Ascending aorta (tissue), 2 donors: Measurements from ENCODE around the gene TTF1. TPM values are rescaled to one million over a fixed set of nuclear protein-coding genes. Genes with fewer than 3 reads are reported as not detected.
A peak's percentile ranks its signal among the peaks of the same experiment; 100 is the strongest.
"Not testable (repeated sequence)": the region's sequence is repeated elsewhere in the genome, so short reads cannot be mapped to it uniquely, and the experiment has no call there.

Experiments used
- DNase-seq, 2 donors: peaks; one replicate each; pipeline ENCODE4 v3.0.0-alpha.2; 2019; ENCODE audit warnings: low spot score in 2 of 2
- H3K27ac ChIP-seq, 2 donors: fragments of 200-600 bp; sonication (generic); one replicate each; pipeline ENCODE4 v1.5.1; 2016 to 2017; ENCODE audit warnings: mild to moderate bottlenecking in 1 of 2
- H3K27me3 ChIP-seq: fragments of 200-600 bp; sonication (generic); one replicate; pipeline ENCODE4 v1.5.1; 2017
- H3K36me3 ChIP-seq, 2 donors: fragments of 200-600 bp; sonication (generic); one replicate each; pipeline ENCODE4 v1.5.1; 2016
- H3K4me1 ChIP-seq, 2 donors: fragments of 200-600 bp; sonication (generic); one replicate each; pipeline ENCODE4 v1.5.1; 2016 to 2017; ENCODE audit warnings: mild to moderate bottlenecking in 1 of 2
- H3K4me3 ChIP-seq, 2 donors: fragments of 200-600 bp; sonication (generic); one replicate each; pipeline ENCODE4 v1.5.1; 2016 to 2017; ENCODE audit warnings: mild to moderate bottlenecking in 1 of 2
- H3K9me3 ChIP-seq, 2 donors: fragments of 200-600 bp; sonication (generic); one replicate each; pipeline ENCODE4 v1.5.1; 2016
- CTCF ChIP-seq, 3 experiments: fragments of 200-600 bp in 2 of 3; fragments of 450-650 bp in 1 of 3; sonication (generic) in 2 of 3; IDR thresholded peaks; one replicate each; pipeline ENCODE4 v1.5.1; 2016 to 2019; ENCODE audit warnings: antibody characterized with exemption in 3 of 3, mild to moderate bottlenecking in 1 of 3, moderate library complexity in 1 of 3
- intact Hi-C: fragments of 100-400 bp; cut with DNase I; formaldehyde crosslinking; loops from one replicate; pipeline ENCODE4 v1.15.1; 2023
- total RNA-seq: library from RNA; depleted of rRNA; stranded (reverse); fragments of >200 nt; gene quantifications from one replicate; pipeline ENCODE4 v1.1.0, GENCODE V29; 2016

TTF1 gene
- total RNA-seq, 1 donor from 2014 or later, result 2.3 TPM

GRCh38 chr9:132387133-132387532 is 19.5 kb downstream of the TTF1 start:
- Histone ChIP-seq H3K36me3 (peaks cover 68 to 77% of the 10 kb centered on the region in 2 donors), H3K9me3 (no peaks in the 10 kb centered on the region), H3K27ac (no peak overlapping the region), H3K27me3 (no peaks in the 10 kb centered on the region), H3K4me1 (no peaks in the 10 kb centered on the region), H3K4me3 (no peak overlapping the region)
- no peak for TF ChIP-seq CTCF (IDR thresholded peaks at IDR 0.05)
- no peak for DNase-seq
- intact Hi-C loops, result no loop called here

GRCh38 chr9:132384376-132384775 is 22.3 kb downstream of the TTF1 start:
- intact Hi-C loops, result no loop called here
- Histone ChIP-seq H3K27me3 (no peaks in the 10 kb centered on the region), H3K27ac (no peak overlapping the region), H3K4me3 (no peak overlapping the region), H3K36me3 (peaks cover 50 to 75% of the 10 kb centered on the region in 2 donors), H3K9me3 (no peaks in the 10 kb centered on the region), H3K4me1 (no peaks in the 10 kb centered on the region)
- no peak for TF ChIP-seq CTCF (IDR thresholded peaks at IDR 0.05)
- no peak for DNase-seq

GRCh38 chr9:132383462-132383883 is 23.2 kb downstream of the TTF1 start:
- peak in 1 of 2 donors; percentile 38 for DNase-seq
- Histone ChIP-seq H3K4me3 (no peak overlapping the region), H3K27ac (no peak overlapping the region), H3K9me3 (no peaks in the 10 kb centered on the region), H3K4me1 (no peaks in the 10 kb centered on the region), H3K27me3 (no peaks in the 10 kb centered on the region), H3K36me3 (peaks cover 53 to 75% of the 10 kb centered on the region in 2 donors)
- intact Hi-C loops, result no loop called here
- TF ChIP-seq CTCF (IDR thresholded peaks at IDR 0.05), result no peak

DNA sequence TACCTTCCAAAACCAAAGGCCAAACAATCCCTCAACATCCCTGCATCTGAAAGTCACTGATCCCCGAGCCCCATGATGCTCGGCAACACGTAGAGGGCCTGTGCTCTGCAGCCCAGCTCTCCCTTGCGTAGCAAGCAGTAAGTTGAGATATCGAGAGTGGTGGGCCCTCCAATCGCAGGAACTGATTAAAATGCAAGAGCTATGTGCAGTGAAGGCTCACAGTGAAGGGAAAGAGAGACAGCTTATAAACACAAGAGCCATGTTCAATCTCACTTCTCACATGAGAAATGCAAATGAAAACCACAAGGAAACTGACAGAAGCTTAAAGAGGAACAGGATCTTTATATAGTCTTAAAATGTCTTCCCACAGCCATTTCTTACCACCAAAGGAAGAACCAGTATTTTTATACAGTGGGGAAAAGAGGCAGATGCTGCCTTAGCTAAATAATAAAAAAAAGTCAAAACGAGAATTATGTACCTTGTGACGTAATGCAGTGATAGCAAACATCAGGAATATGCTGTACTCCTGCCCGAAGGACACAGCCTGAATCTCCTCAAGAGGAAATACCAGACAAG is 24.6 kb downstream of the TTF1 start:
- H3K9me3 ChIP-seq, result no peaks in the 10 kb centered on the region
- H3K36me3 ChIP-seq, result peaks cover 48 to 77% of the 10 kb centered on the region in 2 donors
- intact Hi-C loops, result no loop called here
- no peak overlapping the region for H3K4me3 ChIP-seq
- H3K27ac ChIP-seq, result no peak overlapping the region
- no peak for TF ChIP-seq CTCF (IDR thresholded peaks at IDR 0.05)
- peak in 1 of 2 donors; percentile 33 for DNase-seq
- H3K4me1 ChIP-seq, result no peaks in the 10 kb centered on the region
- H3K27me3 ChIP-seq, result no peaks in the 10 kb centered on the region

DNA sequence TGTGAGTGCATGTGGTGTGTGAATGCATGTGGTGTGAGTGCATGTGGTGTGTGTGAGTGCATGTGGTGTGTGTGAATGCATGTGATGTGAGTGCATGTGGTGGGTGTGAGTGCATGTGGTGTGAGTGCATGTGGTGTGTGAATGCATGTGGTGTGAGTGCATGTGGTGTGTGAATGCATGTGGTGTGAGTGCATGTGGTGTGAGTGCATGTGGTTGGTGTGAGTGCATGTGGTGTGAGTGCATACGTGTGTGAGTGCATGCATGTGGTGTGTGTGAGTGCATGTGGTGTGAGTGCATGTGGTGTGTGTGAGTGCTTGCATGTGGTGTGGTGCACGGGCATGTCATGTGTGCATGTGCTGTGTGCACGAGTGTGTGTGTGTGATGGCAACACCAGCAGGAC is 28.2 kb downstream of the TTF1 start:
- H3K4me1 ChIP-seq, H3K27ac ChIP-seq, H3K27me3 ChIP-seq, H3K4me3 ChIP-seq, H3K9me3 ChIP-seq, intact Hi-C loops, DNase-seq: not testable (repeated sequence)
- peaks cover 35 to 65% of the 10 kb centered on the region in 2 donors for H3K36me3 ChIP-seq

GRCh38 chr9:132377769-132378168 is 28.9 kb downstream of the TTF1 start:
- intact Hi-C loops, H3K4me3 ChIP-seq, H3K27ac ChIP-seq, H3K27me3 ChIP-seq, H3K9me3 ChIP-seq, DNase-seq, H3K4me1 ChIP-seq: not testable (repeated sequence)
- H3K36me3 ChIP-seq, result peaks cover 33 to 65% of the 10 kb centered on the region in 2 donors
